SU-DHL-6 (cell line): Measurements from ENCODE around the gene COG6.

Source experiments
- CTCF ChIP-seq: fragments of 200-600 bp; sonication (generic); IDR thresholded peaks from one replicate; pipeline ENCODE4 v1.5.1; 2017; ENCODE audit warnings: antibody characterized with exemption, mild to moderate bottlenecking, low read length, moderate library complexity; ENCODE audit not compliant: insufficient read depth, poor library complexity, severe bottlenecking
- EZH2phosphoT487 ChIP-seq: fragments of 200-600 bp; sonication (generic), shearing (Covaris generic); conservative IDR thresholded peaks from 2 replicates; pipeline ENCODE4 v1.6.1; 2018; ENCODE audit warnings: mild to moderate bottlenecking, antibody characterized with exemption, low read length, moderate library complexity, mixed read lengths

GRCh38 chr13:39605677-39606320, 49.7 kb upstream of the COG6 start:
- no peak for TF ChIP-seq CTCF
- TF ChIP-seq EZH2phosphoT487: no peak
